HG02870 (cell line): ENCODE data around the gene TMEM141.

Source experiments
- ATAC-seq: cut with Tn5 transposase; IDR thresholded peaks from one replicate; pipeline ENCODE4 v1.9.1; 2021; ENCODE audit warnings: mild to moderate bottlenecking, moderate library complexity; ENCODE audit not compliant: unreplicated experiment

TMEM141 gene

GRCh38 chr9:136790640-136791515, at the start of gene TMEM141:
Gene TMEM141, plus strand, starts transcription at chr9:136791344. Its CDS starts 27 bp downstream, at chr9:136791371.
- peak; percentile 78 for ATAC-seq

GRCh38 chr9:136741883-136742571, 49.1 kb upstream of the TMEM141 start:
- ATAC-seq: no peak

- ATAC-seq: no peak
Measured at GRCh38 chr9:136742591-136743391, 48.4 kb upstream of the TMEM141 start, which contains the start of gene LCN10. Gene LCN10, minus strand, starts transcription at chr9:136742940. Its CDS starts 37 bp downstream, at chr9:136742903.

- ATAC-seq: no peak
Measured at GRCh38 chr9:136743639-136744211, 47.4 kb upstream of the TMEM141 start.

- ATAC-seq: no peak
Measured at GRCh38 chr9:136744773-136745172, 46.4 kb upstream of the TMEM141 start.

GRCh38 chr9:136745389-136746154, 45.6 kb upstream of the TMEM141 start:
- no peak for ATAC-seq

GRCh38 chr9:136746155-136746490, 45.0 kb upstream of the TMEM141 start:
- no peak for ATAC-seq

- no peak for ATAC-seq
Measured at GRCh38 chr9:136746621-136747020, 44.5 kb upstream of the TMEM141 start.

- no peak for ATAC-seq
Measured at GRCh38 chr9:136747161-136748060, 43.7 kb upstream of the TMEM141 start.

- no peak for ATAC-seq
Measured at GRCh38 chr9:136748201-136748600, 42.9 kb upstream of the TMEM141 start, which contains the start of gene LCN6. Gene LCN6, minus strand, starts transcription at chr9:136748525. Its CDS starts 42 bp downstream, at chr9:136748483.

- ATAC-seq: no peak
Measured at GRCh38 chr9:136748666-136749611, 42.2 kb upstream of the TMEM141 start.

- no peak for ATAC-seq
Measured at GRCh38 chr9:136750526-136750925, 40.6 kb upstream of the TMEM141 start.

GRCh38 chr9:136751244-136751643, 39.9 kb upstream of the TMEM141 start:
- no peak for ATAC-seq

GRCh38 chr9:136751814-136752213, 39.3 kb upstream of the TMEM141 start:
- no peak for ATAC-seq

GRCh38 chr9:136753371-136754058, 37.6 kb upstream of the TMEM141 start:
- ATAC-seq: no peak

GRCh38 chr9:136754059-136754572, 37.0 kb upstream of the TMEM141 start:
- ATAC-seq: no peak
